ENCODE measurements around the gene EPB41L4B.
"Not testable (repeated sequence)": the region's sequence is repeated elsewhere in the genome, so short reads cannot be mapped to it uniquely, and the experiment has no call there.

The EPB41L4B gene

DNA sequence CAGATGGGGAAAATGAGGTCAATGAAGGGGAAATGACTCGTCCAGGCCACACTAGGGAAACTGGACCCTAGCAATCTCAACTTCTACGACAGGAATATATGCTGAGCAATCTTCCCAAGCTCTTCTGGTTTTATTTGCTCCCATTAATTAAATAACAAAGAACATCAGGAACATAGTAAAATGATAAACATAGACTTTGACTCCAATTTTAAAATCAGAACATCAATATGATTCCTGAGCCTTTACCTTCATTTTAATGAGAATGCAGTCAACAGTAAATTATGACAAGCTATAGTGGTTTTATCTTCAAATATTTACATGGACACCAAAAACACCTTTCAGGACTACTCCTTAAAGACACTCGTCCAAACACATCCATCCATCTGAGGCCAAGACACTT is 79.7 kb downstream of the EPB41L4B start:
- no peak for DNase-seq

GRCh38 chr9:109239240-109239639 is 81.6 kb downstream of the EPB41L4B start:
- no peak for DNase-seq

- no peak for DNase-seq
Observed at GRCh38 chr9:109238655-109239054, 82.2 kb downstream of the EPB41L4B start.

DNA sequence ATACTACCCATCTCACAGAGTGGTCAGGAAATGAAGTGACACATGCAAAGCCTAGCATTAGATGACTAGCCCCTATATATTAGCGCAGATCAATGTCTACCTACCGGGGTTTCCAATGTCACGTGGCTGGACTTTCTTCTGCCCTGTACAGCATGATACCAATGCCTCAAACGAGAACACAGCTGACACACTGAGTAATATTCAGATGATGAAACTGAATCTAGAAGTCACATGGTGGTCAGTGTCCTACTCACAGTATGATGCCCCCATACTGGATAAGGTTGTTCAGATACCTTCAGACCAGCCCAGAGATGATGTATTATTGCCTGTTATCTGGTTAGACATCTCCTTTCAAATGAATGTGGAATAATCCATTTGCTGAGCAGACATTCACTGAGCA is 82.7 kb downstream of the EPB41L4B start:
- no peak for DNase-seq

DNA sequence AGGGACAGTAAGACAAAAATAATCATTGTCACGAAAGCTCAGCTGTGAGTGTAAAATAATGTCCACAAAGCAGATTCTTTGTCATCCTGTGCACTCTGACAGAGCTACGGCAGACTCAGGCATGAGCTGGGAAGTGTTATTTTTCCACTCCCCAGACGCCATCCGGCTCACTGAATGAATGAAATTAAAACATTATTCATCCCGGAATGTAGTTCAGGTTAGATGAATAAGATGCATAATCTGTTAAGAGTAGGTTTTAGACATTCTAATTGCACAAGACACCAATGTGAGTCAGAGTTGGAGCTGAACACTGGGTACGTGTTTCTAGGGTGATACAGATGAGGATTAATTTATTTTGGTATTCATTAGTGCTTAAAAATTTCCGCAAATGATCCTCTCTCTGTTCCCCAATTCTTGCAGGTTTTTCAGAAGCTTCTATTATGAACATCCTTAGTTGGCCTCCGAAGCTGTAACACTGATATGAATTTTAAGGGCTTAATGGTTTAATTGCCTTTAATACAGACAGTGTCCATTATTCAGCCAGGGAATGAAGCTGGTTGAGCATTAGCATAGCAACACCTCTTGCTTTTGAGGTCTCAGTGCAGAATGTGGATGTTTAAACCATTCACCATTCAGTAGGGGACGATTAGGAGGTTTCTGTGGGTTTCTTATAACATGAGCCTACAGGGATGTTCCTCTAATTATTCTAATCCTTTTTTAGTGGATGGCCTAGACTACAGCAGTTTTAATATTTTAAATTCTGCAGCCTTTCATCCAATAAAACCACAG is 88.2 kb downstream of the EPB41L4B start:
- DNase-seq = no peak

- DNase-seq = no peak
Observed at GRCh38 chr9:109231593-109231992, 89.3 kb downstream of the EPB41L4B start.

DNA sequence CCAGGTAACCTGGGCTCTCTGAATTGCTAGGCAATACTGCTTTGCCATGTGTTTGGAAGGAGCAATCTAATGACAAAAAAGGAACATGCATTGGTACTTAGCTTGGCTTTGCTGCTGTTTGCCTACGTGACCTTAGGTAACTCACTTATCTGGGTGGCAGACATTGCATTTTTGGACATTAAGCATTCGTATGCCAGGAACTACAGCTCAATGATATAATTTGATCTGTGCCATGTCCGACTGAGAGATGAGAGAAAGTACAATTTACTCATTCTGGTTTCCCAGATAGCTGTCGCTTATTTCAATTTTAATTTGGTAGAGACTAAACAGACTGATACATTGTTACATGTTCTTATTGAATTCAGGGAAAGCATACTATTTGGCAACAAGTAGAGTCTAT is 90.6 kb downstream of the EPB41L4B start:
- DNase-seq = no peak

- DNase-seq = no peak
Observed at GRCh38 chr9:109229682-109230081, 91.2 kb downstream of the EPB41L4B start.

DNA sequence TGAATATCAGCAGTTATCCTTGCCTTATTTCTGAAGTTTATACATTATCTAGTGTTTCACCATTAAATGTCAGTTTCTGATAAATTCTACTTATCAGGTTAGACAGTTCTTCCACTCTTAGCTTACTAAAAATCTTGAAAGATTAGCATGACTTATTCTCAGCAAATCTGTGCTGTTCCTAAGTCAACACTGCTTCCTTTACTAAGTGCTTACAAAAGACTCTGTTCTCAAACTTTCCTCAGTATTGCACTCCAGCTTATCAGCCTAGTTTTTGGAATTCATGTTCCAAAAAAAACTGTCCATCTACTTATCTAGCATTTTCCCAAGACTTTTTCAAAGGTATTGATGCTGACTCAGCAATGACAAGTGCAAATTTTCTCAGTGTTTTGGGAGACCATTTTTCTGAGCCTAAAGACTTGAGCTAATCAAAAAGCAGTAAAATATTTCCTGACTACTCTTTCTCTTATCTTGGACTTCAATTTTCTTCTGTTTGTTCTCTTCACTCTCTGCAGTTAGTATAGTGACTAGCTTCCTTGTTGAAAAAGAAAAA is 92.7 kb downstream of the EPB41L4B start:
- DNase-seq = no peak

- DNase-seq = no peak
Observed at GRCh38 chr9:109225629-109226028, 95.2 kb downstream of the EPB41L4B start.

DNA sequence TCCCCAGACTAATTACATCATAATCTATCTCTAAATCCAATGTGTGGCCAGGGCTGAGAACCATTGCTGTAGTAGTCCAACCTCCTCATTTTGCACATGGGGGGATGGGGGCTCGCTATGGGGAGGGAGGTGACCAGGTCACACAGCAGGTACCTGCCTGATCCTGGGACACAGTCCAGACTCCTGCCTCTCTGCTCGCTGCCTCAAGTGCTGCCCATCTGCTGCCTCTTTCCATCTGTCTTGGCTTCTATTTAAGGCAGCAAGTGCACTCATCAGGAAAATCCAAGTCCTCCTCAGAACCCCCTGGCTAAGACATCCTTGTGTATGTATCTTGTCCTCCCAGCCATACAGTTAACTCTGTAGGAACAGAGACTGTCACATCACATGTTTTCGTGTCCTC is 96.1 kb downstream of the EPB41L4B start:
- no peak for DNase-seq

GRCh38 chr9:109218242-109218641 is 102.6 kb downstream of the EPB41L4B start:
- DNase-seq = not testable (repeated sequence)

- no peak for DNase-seq
Observed at GRCh38 chr9:109214414-109214813, 106.4 kb downstream of the EPB41L4B start.

DNA sequence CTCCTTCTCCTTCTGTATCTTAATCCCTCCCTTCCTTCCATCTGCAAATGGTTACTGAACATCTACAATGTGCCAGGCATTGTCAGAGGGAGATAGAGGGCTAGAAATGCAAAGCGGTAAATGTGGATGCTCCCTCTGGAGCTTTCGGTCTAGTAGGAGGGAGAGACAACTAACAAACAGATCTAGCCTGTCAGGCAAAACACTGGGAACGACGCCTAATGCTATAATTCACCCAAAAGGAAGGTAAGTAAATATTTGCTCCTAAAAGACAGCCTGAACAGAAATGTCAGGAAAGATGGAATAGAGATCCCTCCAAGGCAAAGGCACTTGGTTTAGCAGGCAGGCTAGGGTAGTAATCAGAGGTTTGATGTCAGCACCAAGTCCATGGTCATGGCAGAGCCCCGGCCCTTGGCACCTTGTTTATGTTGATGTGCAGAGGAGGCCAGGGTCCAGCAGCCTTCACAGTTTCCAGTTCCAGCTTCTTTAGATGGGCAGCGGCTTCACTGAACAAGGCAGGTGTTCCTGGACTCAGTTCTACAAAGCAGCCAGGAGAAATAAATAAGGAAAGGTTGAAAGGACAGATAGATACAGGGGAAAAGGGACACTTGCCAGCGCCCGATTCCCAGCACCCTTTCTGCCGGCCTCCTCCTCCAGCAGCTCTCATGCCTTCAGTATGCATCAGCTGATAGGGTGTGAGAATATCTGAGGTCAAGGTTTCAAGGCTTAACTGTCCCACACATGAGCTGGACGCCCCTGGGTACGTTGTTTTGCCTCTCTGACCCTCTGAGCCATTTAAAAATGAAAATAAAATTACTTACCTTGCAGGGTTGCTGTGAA is 107.4 kb downstream of the EPB41L4B start:
- DNase-seq = no peak

DNA sequence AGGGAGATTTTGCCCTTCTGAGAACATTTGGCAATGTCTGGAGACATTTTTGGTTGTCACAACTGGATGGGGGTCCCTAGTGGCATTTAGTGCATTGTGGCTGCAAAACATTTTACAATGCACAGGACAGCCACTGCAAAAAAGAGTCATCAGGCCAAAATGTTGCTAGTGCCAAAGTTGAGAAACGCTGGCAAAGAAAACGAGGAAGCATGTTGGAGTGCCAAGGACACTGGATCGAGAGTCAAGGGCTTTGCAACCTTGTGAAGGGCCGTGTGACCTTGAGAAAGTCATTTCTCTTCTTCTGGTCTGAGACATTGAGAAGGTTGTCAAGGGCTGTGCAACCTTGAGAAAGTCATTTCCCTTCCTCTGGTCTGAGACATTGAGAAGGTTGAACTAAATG is 108.1 kb downstream of the EPB41L4B start:
- DNase-seq = no peak

DNA sequence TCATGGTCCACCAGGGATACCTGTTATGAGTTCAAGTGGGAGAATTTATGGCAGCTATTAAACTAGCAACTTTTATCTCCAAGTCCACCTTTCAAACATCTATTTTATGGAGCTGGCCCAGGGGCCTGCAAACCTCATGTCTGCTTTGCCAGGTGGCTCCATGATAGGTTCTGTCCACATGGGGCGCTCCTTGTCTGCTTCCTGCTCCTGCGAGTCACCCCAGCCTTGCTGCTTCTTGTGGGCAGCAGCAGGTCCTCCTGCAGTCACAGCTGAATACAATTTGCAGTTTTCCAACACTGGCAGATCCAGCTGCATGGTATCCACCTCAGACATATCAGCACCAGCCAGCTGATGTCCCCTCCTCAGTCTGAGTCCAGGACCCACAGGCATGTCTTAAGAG is 114.2 kb downstream of the EPB41L4B start:
- DNase-seq = peak; percentile 4

DNA sequence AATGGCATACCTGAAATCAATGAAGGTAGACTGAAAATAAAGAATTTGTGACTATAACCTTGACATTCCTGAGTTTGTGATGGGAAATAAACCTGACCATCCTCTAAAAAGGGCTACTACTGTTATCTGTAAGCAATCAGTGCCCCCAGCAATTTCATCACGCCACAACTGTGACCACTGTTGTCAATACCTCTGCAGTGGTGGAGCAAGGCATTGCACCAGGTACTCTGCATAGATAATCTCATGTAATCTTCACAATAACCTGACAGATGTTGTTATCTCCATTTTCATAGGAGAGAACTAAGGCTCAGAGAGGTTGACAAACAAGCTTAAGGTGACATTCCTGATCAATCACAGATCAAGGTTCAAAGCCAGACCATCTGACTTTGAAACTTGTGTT is 115.3 kb downstream of the EPB41L4B start:
- DNase-seq = no peak

DNA sequence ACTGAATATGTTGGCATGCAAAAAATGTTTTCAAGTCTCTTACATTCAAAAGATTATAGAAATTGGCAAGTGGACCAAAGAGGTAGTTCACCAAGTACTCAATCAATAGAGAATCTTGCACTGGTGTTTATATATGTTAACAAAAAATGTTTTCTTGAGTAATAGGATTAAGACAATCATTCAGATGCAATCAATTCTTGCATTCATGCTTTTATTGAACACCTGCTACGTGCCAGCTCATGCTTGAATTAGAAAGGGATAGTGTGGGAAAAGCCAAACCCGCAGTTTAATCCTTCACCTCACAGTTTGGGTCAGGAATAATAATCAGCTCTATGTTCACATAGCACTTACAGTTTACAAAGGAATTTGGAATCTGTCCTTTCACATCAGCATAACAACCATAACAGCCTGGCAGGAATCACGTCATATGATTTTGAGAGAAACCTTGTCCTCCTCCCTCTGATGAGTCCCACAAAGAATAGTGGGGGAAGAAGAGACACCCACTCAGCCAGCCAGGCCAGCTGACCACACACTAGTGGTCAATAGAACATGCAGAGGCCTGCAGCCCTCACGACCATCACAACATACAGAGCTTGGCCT is 117.0 kb downstream of the EPB41L4B start:
- no peak for DNase-seq

DNA sequence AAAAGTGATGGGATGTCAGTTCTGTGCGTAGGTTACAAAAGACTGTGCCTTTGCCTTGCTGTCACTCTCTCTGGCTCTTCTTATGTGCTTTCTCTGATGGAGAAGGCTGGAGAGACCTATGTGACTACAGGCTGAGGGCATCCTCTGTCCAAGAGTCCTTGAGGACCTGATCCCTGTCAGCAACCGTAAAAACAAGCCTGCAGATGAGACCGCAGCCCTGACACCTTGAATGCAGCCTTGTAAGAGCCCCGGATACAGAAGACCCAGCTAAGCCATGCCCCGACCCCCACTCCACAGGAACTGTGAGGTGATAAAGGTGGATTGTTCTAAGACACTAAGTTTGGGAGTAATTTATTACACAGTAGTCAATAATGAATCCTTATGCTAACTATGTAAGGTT is 121.2 kb downstream of the EPB41L4B start:
- DNase-seq = no peak

DNA sequence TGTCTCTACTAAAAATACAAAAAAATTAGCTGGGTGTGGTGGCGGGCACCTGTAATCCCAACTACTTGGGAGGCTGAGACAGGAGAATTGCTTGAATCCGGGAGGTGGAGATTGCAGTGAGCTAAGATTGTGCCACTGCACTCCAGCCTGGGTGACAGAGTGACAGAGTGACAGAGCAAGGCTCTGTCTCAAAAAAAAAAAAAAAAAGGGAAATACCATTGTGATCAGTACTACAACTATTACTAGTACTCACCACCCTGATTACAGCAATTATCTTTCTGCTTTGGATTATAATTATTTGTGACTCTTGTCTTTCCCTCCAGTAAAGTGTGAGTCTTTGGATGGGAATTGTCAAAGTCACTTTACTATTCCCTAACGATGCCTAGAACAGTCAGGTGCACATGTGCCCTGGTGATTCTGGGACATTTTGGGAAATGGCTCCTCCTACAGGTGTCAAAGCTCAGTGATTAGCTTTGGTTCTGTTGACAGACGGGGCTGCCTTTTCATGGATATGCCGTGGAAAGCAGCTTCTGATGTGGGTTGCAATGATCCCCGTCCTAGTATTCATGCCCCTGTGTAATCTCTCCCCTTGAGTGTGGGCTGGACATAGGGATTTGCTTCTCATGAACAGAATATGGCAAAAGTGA is 122.0 kb downstream of the EPB41L4B start:
- peak; percentile 30 for DNase-seq

- peak; percentile 55 for DNase-seq
Observed at GRCh38 chr9:109193974-109194556, 126.8 kb downstream of the EPB41L4B start.

DNA sequence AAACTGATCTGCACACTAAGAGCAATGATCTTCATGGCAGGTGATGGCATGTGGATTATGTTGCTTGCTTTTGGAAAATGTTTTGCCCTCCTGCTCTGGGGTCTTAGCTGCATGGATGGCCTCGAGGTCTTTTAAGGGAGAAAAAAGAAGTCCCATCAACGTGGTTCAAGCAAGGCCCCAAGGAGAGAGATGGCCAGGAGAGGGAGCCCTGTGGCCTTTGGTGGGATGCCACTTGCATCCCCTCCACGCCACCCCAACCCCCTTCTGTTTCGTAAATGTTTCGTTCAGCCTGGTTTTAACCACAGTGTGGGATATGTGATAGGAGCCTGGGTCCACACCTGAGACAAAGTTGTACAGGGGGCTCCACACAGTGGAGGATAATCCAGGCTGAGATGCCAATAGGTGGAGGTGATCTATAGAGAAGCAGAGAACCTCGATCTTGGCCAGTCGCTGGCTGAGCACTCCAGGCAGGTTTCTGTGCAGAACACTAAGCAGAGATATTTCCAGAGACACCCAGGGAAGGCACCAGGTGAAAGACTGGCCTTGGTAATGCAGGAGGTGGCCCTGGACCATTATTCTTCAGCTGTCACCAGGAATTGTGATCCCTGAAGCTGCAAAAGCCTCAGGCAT is 128.0 kb downstream of the EPB41L4B start:
- DNase-seq = peak; percentile 23

All from OCI-M1 (cell line).